ENCODE measurements around the gene DENND2C. TPM values are rescaled to one million over a fixed set of nuclear protein-coding genes. Genes with fewer than 3 reads are reported as not detected.
"Not testable (repeated sequence)": the region's sequence is repeated elsewhere in the genome, so short reads cannot be mapped to it uniquely, and the experiment has no call there.

Gene DENND2C
- total RNA-seq, 2 donors from 2014 or later, result 25.6 to 40.3 TPM

- Histone ChIP-seq H3K4me3 (ENCODE audit: low read length) (no peak overlapping the region), H3K27ac (ENCODE audit: low read depth, low read length) (no peak overlapping the region), H3K36me3 (ENCODE audit: control insufficient read depth, insufficient read depth, low read length) (peaks cover 45% of the 10 kb centered on the region), H3K4me1 (ENCODE audit: control insufficient read depth, insufficient read depth, low read length) (no peaks in the 10 kb centered on the region), H3K27me3 (ENCODE audit: control insufficient read depth, insufficient read depth, low read length, poor library complexity, severe bottlenecking) (no peaks in the 10 kb centered on the region), H3K9me3 (ENCODE audit: control insufficient read depth, low read length) (peaks cover 8% of the 10 kb centered on the region), H3K9ac (ENCODE audit: extremely low read depth, low read length, poor library complexity, severe bottlenecking) (no peak overlapping the region)
- Mint-ChIP-seq H3K27ac (no peak overlapping the region), H3K4me1 (no peaks in the 10 kb centered on the region), H3K4me3 (no peak overlapping the region), H3K27me3 (ENCODE audit: insufficient read depth) (peaks cover 2% of the 10 kb centered on the region), H3K36me3 (ENCODE audit: low read depth) (peaks cover 56% of the 10 kb centered on the region), H3K9me3 (peaks cover 30% of the 10 kb centered on the region)
- TF ChIP-seq CTCF (conservative IDR thresholded peaks at IDR 0.05), result no peak
- DNase-seq, result no peak
Measured at GRCh38 chr1:114564141-114564540, 105.7 kb downstream of the DENND2C start.

GRCh38 chr1:114562978-114563510 is 106.8 kb downstream of the DENND2C start:
- not testable (repeated sequence) for H3K27ac ChIP-seq (ENCODE audit: low read depth, low read length); H3K9ac ChIP-seq (ENCODE audit: extremely low read depth, low read length, poor library complexity, severe bottlenecking); H3K27me3 Mint-ChIP-seq (ENCODE audit: insufficient read depth); H3K4me1 ChIP-seq (ENCODE audit: control insufficient read depth, insufficient read depth, low read length); H3K4me1 Mint-ChIP-seq; H3K9me3 ChIP-seq (ENCODE audit: control insufficient read depth, low read length); H3K4me3 ChIP-seq (ENCODE audit: low read length); H3K27ac Mint-ChIP-seq; H3K4me3 Mint-ChIP-seq; DNase-seq; H3K27me3 ChIP-seq (ENCODE audit: control insufficient read depth, insufficient read depth, low read length, poor library complexity, severe bottlenecking)
- H3K36me3 ChIP-seq (ENCODE audit: control insufficient read depth, insufficient read depth, low read length), result peaks cover 34% of the 10 kb centered on the region
- Mint-ChIP-seq H3K9me3 (peaks cover 30% of the 10 kb centered on the region), H3K36me3 (ENCODE audit: low read depth) (peaks cover 46% of the 10 kb centered on the region)
- WGBS, 2 experiments (ENCODE audit: insufficient coverage in 1 of 2, insufficient read length in 1 of 2), result 89 to 100% methylated on average over 1 to 2 of the region's 3 CpGs

GRCh38 chr1:114561333-114561732 is 108.5 kb downstream of the DENND2C start:
- H3K4me3 Mint-ChIP-seq, result no peak overlapping the region
- peaks cover 2% of the 10 kb centered on the region for H3K27me3 Mint-ChIP-seq (ENCODE audit: insufficient read depth)
- no peak overlapping the region for H3K27ac ChIP-seq (ENCODE audit: low read depth, low read length)

More at GRCh38 chr1:114561333-114561732, 108.5 kb downstream of the DENND2C start:
- Histone ChIP-seq H3K4me1 (ENCODE audit: control insufficient read depth, insufficient read depth, low read length) (no peaks in the 10 kb centered on the region), H3K36me3 (ENCODE audit: control insufficient read depth, insufficient read depth, low read length) (peaks cover 18% of the 10 kb centered on the region), H3K27me3 (ENCODE audit: control insufficient read depth, insufficient read depth, low read length, poor library complexity, severe bottlenecking) (no peaks in the 10 kb centered on the region), H3K9ac (ENCODE audit: extremely low read depth, low read length, poor library complexity, severe bottlenecking) (no peak overlapping the region), H3K9me3 (ENCODE audit: control insufficient read depth, low read length) (peaks cover 8% of the 10 kb centered on the region), H3K4me3 (ENCODE audit: low read length) (no peak overlapping the region)
- no peak for TF ChIP-seq CTCF (conservative IDR thresholded peaks at IDR 0.05)
- Mint-ChIP-seq H3K27ac (no peak overlapping the region), H3K36me3 (ENCODE audit: low read depth) (peaks cover 31% of the 10 kb centered on the region), H3K4me1 (no peaks in the 10 kb centered on the region), H3K9me3 (peaks cover 27% of the 10 kb centered on the region)
- DNase-seq, result no peak
- 93 to 100% methylated on average over 1 of the region's 1 CpG for WGBS, 2 experiments (ENCODE audit: insufficient coverage in 1 of 2, insufficient read length in 1 of 2)

Measured in endodermal cell (in vitro differentiated cells).